ENCODE data around the gene PRG2.

PRG2 gene

GRCh38 chr11:57354699-57355098 lies 35.8 kb downstream of the PRG2 start:
- no peak overlapping the region for H3K4me3 ChIP-seq (ENCODE audit: low read depth, low read length)

DNA sequence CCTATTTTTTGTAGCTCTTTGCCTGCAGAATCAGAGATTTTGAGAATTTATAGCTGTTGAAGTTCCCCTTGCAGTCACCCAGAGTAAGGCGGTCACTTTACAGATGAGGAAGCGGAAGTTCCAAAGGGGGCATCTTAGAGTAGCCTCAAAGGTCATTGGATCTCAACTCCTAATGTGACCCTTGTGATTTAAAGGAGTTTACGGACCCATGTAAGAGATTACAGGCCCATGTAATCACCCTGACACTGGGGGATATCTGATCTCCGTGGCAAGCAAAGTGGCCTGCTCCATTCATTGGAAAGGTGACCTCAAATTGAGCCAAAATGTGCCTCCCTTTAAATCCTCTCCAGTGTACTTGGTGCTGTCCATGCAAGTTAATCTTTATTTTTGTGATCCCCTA lies 36.6 kb downstream of the PRG2 start:
- no peak overlapping the region for H3K4me3 ChIP-seq (ENCODE audit: low read depth, low read length)
- no peak for DNase-seq (ENCODE audit: low read depth)
- no peak for TF ChIP-seq CTCF (IDR thresholded peaks at IDR 0.05; ENCODE audit: control insufficient read depth, extremely low read depth, insufficient read depth)

More at GRCh38 chr11:57354699-57355098, 35.8 kb downstream of the PRG2 start:
- TF ChIP-seq CTCF (IDR thresholded peaks at IDR 0.05; ENCODE audit: control insufficient read depth, extremely low read depth, insufficient read depth), result no peak
- no peak for DNase-seq (ENCODE audit: low read depth)

GRCh38 chr11:57353446-57353845 lies 37.0 kb downstream of the PRG2 start:
- H3K4me3 ChIP-seq (ENCODE audit: low read depth, low read length), result no peak overlapping the region
- no peak for DNase-seq (ENCODE audit: low read depth)
- TF ChIP-seq CTCF (IDR thresholded peaks at IDR 0.05; ENCODE audit: control insufficient read depth, extremely low read depth, insufficient read depth), result no peak

- no peak overlapping the region for H3K4me3 ChIP-seq (ENCODE audit: low read depth, low read length)
- DNase-seq (ENCODE audit: low read depth), result no peak
- no peak for TF ChIP-seq CTCF (IDR thresholded peaks at IDR 0.05; ENCODE audit: control insufficient read depth, extremely low read depth, insufficient read depth)
Observed at GRCh38 chr11:57353036-57353435, 37.4 kb downstream of the PRG2 start.

GRCh38 chr11:57349491-57350274 lies 40.8 kb downstream of the PRG2 start:
- DNase-seq (ENCODE audit: low read depth), result no peak
- TF ChIP-seq CTCF (IDR thresholded peaks at IDR 0.05; ENCODE audit: control insufficient read depth, extremely low read depth, insufficient read depth), result peak; percentile 85
- H3K4me3 ChIP-seq (ENCODE audit: low read depth, low read length), result no peak overlapping the region

- no peak overlapping the region for H3K4me3 ChIP-seq (ENCODE audit: low read depth, low read length)
- no peak for DNase-seq (ENCODE audit: low read depth)
- TF ChIP-seq CTCF (IDR thresholded peaks at IDR 0.05; ENCODE audit: control insufficient read depth, extremely low read depth, insufficient read depth), result no peak
Observed at GRCh38 chr11:57348636-57349313, 41.7 kb downstream of the PRG2 start.

Measured in LNCaP clone FGC (cell line).